GM12892 (cell line): ENCODE measurements around the gene EPB41L3.

Experiments
- DNase-seq: peaks from one replicate; pipeline ENCODE4 v3.0.0; 2011; ENCODE audit not compliant: insufficient read length
- FAIRE-seq: peaks from 2 replicates; lab custom pipeline; 2011; peaks lifted over from hg19 to GRCh38; lab: Jason Lieb, UNC
- POLR2A ChIP-seq: IDR thresholded peaks from 2 replicates; pipeline ENCODE4 v1.6.1; 2011; ENCODE audit warnings: low read depth, low read length, control low read depth
- POLR2AphosphoS5 ChIP-seq: IDR thresholded peaks from 2 replicates; pipeline ENCODE4 v1.6.1; 2011; ENCODE audit warnings: low read depth, low read length, control low read depth
- TAF1 ChIP-seq: IDR thresholded peaks from 2 replicates; pipeline ENCODE4 v1.6.1; 2011; ENCODE audit warnings: low read depth, mild to moderate bottlenecking, control low read depth, low read length, borderline replicate concordance

EPB41L3 gene

DNA sequence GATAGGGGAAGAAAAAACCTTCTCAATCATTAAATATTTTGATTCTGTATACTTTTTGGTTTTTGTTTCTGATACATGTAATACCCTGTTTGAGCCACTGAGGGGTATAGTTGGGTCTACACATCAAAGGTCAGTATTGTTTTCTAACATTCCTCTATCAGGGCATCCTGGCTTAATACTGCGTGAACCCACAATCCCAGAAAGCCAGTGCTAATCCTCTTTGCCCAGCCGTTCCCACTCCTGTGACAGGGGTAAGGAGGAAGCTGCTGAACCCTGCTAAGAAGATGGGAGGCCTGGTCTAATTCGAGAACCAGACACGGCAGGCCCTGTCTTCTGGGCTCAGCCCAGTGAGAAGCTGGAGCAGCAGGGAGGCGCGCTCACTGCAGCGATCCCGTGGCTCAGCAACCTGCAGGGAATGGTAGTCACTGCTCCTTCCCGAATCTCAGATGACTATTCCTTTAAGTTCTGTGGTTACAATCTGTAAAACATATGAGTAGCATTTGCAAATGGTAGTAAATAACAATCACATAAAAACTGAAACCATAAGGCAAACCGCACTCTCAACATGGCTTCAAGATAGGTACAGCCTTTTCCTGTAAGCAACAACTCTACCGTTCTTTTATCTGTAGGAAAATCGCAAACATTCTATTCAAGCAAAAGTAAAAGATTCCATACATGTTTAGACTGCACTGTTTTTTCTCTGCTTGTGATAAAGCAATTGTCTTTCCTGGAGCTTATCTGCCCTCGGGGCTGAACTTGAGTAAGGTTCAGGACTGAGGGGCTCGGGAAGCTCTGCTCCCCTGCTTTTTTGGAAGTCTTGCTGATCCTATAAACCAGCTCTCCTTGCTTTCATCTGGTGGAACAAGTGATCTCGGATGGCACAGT is 87.0 kb downstream of the EPB41L3 start:
- no peak for DNase-seq
- no peak for FAIRE-seq
- TF ChIP-seq TAF1 (no peak), POLR2A (no peak), POLR2AphosphoS5 (no peak)

GRCh38 chr18:5455674-5456073 is 88.1 kb downstream of the EPB41L3 start:
- no peak for DNase-seq
- FAIRE-seq = no peak
- TF ChIP-seq POLR2AphosphoS5 = no peak
- TF ChIP-seq POLR2A = no peak
- no peak for TF ChIP-seq TAF1

- FAIRE-seq (no peak), DNase-seq (no peak)
- TF ChIP-seq POLR2A (no peak), TAF1 (no peak), POLR2AphosphoS5 (no peak)
These were observed 90.8 kb downstream of the EPB41L3 start for GRCh38 chr18:5452943-5453443.

DNA sequence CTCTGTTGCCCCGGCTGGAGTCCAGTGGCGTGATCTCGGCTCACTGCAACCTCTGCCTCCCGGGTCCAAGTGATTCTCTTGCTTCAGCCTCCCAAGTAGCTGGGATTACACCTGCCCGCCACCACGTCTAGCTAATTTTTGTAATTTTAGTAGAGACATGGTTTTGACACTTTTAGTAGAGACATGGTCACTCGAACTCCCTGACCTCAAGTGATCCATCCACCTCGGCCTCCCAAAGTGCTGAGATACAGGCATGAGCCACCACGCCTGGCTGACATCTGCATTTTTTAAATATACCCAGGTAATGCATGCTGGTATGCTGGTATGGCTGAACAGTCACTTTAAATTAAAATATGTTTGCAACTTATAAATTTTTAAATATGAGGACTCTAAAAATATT is 91.9 kb downstream of the EPB41L3 start:
- no peak for FAIRE-seq
- no peak for DNase-seq
- TF ChIP-seq POLR2AphosphoS5 (no peak), TAF1 (no peak), POLR2A (no peak)

DNA sequence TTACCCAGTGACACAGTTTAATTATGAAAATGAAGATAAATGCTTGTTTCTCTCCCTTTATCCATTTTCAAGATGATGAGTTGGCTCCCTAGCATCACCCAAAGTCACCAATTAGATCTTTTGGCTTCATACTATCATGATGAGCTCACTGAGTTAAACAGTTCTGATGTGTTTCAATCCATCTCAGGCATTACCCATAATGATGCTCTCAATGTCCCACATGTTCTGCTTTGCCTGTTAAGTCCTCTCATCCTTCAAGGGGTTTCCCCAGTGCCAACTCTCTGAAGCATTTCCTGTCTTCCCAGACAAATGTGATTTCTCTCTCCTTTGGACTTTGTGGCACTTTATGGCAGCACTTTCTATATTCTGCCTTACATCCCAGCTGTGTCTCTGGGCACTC is 92.6 kb downstream of the EPB41L3 start:
- no peak for TF ChIP-seq TAF1
- no peak for TF ChIP-seq POLR2AphosphoS5
- TF ChIP-seq POLR2A = no peak
- FAIRE-seq (no peak), DNase-seq (no peak)

DNA sequence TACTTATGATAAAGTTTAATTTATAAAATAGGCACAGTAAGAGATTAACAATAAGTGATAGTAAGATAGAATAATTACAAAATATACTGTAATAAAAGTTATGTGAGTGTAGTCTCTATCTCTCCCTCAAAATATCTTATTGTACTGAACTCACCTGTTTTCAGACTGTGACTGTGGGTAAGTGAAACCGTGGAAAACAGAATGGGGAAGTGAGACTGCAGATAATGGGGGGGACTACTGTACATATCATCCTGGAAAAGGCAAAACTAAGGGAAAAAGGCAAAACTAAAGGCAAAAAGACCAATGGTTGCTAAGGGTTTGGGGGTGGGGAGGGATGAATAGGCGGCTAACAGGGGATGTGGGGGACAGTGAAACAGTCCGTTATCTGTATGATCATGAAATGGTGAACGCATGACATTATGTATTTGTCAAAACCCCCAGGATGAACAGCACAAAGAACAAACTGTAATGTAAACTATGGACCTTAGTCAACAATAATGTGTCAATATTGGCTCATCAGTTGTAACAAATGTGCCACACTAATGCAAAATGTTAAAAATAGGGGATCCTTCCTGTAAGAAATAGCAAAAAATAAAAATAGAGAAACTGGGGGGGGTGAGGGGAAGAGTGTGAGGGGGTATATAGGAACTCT is 93.8 kb downstream of the EPB41L3 start:
- TF ChIP-seq POLR2AphosphoS5 (no peak), POLR2A (no peak), TAF1 (no peak)
- FAIRE-seq (no peak), DNase-seq (no peak)

GRCh38 chr18:5447442-5447841 is 96.4 kb downstream of the EPB41L3 start:
- no peak for DNase-seq
- TF ChIP-seq TAF1 (no peak), POLR2AphosphoS5 (no peak), POLR2A (no peak)
- no peak for FAIRE-seq

DNA sequence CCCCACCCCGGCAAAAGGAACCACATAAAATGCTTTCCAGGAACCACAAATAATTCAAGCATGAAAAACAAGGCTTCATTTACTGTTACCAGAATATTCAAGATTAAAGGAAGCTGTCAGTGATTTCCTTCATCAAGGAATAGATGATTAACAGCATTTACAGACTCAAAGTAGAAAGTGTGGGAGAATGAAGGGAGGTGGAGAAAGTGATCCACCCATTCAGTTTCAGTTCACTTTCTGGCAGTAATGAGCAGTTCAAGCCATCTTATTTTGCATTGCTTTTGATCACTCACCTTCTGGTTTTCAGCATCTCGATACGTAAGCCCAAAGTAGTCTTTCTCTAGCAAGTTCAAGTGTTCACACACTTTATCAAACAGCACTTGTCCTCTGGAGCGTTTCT is 99.0 kb downstream of the EPB41L3 start:
- FAIRE-seq (no peak), DNase-seq (no peak)
- TF ChIP-seq POLR2AphosphoS5 (no peak), POLR2A (no peak), TAF1 (no peak)

GRCh38 chr18:5444269-5444668 is 99.5 kb downstream of the EPB41L3 start:
- DNase-seq = no peak
- no peak for TF ChIP-seq POLR2A
- TF ChIP-seq POLR2AphosphoS5 = no peak
- TF ChIP-seq TAF1 = no peak
- FAIRE-seq = no peak

- DNase-seq (no peak), FAIRE-seq (no peak)
- TF ChIP-seq TAF1 (no peak), POLR2A (no peak), POLR2AphosphoS5 (no peak)
These were observed 103.7 kb downstream of the EPB41L3 start for GRCh38 chr18:5439986-5440696.

DNA sequence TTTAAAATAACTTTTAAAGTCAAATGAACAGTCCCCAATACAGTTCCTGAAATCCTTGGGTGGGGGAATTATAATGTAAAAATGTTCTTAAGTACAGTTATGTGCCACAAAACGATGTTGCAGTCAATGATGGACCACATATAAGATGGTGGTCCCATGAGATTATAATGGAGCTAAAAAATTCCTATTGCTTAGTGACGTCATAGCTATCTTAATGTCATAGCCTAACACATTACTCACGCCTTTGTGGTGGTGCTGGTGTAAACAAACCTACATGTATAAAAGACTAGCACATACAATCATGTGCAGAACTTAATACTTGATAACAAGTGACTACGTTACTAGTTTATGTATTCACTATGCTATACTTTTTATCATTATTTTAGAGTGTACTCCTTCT is 109.4 kb downstream of the EPB41L3 start:
- FAIRE-seq (no peak), DNase-seq (no peak)
- no peak for TF ChIP-seq POLR2A
- no peak for TF ChIP-seq POLR2AphosphoS5
- TF ChIP-seq TAF1 = no peak
